COLO668 (cell line): ENCODE measurements around the gene MRPL1.
"Not testable (repeated sequence)": the region's sequence is repeated elsewhere in the genome, so short reads cannot be mapped to it uniquely, and the experiment has no call there.

ENCODE experiments used
- DNase-seq: peaks from one replicate; lab custom pipeline; 2025; ENCODE audit not compliant: unreplicated experiment; lab: John Stamatoyannopoulos, UW

The MRPL1 gene

GRCh38 chr4:77963004-77963403 lies 100.4 kb downstream of the MRPL1 start:
- DNase-seq, result no peak

- DNase-seq, result not testable (repeated sequence)
Observed at GRCh38 chr4:77973657-77974056, 111.0 kb downstream of the MRPL1 start.

DNA sequence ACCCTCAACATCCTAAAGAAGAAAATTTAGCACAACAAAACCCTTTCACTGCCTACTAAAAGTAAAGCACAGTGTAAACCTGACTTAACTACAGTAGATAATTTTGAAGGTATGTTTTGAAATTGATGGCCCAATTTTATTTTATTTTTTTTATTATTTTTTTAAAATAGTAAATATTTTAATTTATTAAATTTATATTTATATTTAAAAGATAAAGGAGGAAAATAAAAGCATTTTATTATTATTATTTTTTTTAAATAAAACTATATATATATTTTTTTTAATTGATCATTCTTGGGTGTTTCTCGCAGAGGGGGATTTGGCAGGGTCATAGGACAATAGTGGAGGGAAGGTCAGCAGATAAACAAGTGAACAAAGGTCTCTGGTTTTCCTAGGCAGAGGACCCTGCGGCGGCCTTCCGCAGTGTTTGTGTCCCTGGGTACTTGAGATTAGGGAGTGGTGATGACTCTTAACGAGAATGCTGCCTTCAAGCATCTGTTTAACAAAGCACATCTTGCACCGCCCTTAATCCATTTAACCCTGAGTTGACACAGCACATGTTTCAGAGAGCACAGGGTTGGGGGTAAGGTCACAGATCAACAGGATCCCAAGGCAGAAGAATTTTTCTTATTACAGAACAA lies 120.4 kb downstream of the MRPL1 start:
- DNase-seq, result peak; percentile 47

DNA sequence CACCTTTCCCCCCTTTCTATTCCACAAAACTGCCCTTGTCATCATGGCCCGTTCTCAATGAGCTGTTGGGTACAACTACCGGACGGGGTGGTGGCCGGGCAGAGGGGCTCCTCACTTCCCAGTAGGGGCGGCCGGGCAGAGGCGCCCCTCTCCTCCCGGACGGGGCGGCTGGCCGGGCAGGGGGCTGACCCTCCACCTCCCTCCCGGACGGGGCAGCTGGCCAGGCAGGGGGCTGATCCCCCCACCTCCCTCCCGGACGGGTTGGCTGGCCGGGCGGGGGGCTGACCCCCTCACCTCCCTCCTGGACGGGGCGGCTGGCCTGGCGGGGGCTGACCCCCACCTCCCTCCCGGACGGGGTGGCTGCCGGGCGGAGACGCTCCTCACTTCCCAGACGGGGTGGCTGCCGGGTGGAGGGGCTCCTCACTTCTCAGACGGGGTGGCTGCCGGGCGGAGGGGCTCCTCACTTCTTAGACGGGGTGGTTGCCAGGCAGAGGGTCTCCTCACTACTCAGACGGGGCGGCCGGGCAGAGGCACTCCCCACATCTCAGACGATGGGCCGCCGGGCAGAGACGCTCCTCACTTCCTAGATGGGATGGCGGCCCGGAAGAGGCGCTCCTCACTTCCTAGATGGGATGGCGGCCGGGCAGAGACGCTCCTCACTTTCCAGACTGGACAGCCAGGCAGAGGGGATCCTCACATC lies 121.1 kb downstream of the MRPL1 start:
- DNase-seq, result not testable (repeated sequence)

- DNase-seq, result no peak
Observed at GRCh38 chr4:77989968-77990367, 127.3 kb downstream of the MRPL1 start.

DNA sequence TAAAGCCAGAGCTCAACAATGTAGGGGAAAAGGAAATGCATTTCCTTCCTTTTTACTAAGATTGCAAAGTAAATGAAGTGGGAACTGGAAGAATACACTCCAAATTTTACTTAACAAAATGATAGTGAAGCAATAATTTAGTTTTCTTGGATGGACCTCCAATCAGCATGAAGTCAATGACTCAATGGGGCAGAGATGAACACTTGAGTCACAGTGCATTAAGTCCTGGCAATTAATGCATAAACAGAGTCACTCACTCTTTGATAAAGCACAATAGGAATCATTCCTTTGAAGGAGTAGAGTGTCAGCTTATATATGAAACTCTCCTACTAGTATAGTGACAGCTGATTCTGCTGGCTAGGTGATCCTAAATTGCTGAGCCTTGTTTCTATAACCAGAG lies 127.8 kb downstream of the MRPL1 start:
- DNase-seq, result no peak

DNA sequence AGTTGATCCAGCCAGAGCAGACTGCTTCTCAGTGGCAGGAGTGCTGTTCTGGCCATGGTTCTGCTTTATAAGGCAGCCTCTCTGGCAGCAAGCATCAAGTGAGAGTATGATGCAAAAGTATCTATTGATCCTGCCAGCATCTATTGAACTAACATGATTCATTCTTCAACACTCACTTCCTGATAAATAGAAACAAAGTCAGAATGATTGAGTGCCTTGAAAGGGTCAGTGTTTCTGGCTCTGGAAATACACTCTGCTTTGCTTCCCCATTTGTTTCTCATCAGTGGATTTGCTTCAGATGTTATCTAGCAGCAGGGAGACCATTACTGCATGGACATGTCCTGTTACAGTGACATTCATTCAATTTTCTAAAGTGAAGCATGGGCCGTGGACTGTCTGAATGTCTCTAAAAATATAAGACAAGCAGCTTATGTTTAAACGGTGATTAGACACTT lies 128.3 kb downstream of the MRPL1 start:
- no peak for DNase-seq

- DNase-seq, result no peak
Observed at GRCh38 chr4:77992581-77992980, 130.0 kb downstream of the MRPL1 start.

DNA sequence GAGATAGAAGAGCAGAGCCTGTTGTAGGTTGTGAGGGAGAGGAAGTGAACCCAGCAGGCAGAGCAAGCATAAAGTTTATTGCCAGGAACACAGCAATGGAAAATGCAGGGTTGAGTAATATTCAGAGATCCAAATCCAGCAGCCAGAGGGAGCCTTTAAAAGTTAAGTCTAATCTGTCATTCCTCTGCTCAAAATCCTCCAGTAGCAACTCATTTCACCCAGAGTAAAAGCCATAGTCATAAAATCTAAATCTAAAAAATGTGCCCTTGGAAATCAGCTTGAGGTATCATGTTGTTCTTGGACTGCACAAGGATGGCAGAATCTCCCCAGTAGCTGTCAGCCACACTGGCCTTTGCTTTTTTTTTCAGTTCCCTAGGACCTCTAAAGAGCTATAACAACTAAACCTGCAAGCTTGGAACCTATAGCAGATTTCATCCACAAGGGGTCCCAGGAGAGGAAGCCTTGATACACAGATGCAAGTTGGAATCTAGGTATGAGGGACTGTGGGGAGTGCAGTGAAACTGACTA lies 131.6 kb downstream of the MRPL1 start:
- DNase-seq, result no peak

- no peak for DNase-seq
Observed at GRCh38 chr4:77996076-77996475, 133.4 kb downstream of the MRPL1 start.

DNA sequence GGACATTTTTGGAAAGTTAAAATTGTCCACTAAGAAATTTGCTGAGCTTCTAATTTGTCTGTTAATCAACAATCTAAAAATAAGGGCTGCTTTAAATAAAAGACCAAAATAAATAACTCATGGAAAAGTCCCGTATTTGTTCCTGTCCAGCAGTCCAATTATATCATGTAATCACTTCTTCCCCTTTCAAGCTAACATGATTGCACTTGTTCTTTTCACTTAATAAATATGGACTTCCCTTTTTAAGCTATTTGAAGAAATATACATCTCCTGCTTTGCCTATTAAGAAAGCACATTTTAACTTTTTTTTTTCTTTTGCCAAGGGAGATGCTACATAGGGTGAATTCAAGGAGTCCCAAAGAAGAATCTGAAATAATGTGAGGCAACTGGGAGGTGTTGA lies 138.9 kb downstream of the MRPL1 start:
- no peak for DNase-seq

DNA sequence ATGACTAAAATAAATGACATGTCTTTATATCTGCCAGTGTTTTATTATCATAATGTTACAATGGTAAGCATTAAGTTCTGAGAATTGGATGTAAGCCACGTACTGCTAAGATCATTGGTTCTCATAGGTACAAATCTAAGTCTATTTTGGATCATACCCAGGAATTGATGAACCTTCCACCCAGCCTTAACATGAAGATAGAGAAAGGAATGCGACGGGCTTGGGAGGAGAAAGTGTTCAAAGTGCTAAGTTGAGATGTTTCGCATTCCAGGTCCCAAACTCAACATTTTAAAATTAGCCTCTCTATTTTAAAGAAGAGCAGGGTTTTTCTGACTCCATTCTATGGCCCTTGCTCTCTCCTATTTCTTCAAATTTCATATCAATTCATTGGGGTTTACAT lies 139.6 kb downstream of the MRPL1 start:
- no peak for DNase-seq
